ENCODE results near the gene RFX4.
"Not testable (repeated sequence)": the region's sequence is repeated elsewhere in the genome, so short reads cannot be mapped to it uniquely, and the experiment has no call there.

RFX4 gene

DNA sequence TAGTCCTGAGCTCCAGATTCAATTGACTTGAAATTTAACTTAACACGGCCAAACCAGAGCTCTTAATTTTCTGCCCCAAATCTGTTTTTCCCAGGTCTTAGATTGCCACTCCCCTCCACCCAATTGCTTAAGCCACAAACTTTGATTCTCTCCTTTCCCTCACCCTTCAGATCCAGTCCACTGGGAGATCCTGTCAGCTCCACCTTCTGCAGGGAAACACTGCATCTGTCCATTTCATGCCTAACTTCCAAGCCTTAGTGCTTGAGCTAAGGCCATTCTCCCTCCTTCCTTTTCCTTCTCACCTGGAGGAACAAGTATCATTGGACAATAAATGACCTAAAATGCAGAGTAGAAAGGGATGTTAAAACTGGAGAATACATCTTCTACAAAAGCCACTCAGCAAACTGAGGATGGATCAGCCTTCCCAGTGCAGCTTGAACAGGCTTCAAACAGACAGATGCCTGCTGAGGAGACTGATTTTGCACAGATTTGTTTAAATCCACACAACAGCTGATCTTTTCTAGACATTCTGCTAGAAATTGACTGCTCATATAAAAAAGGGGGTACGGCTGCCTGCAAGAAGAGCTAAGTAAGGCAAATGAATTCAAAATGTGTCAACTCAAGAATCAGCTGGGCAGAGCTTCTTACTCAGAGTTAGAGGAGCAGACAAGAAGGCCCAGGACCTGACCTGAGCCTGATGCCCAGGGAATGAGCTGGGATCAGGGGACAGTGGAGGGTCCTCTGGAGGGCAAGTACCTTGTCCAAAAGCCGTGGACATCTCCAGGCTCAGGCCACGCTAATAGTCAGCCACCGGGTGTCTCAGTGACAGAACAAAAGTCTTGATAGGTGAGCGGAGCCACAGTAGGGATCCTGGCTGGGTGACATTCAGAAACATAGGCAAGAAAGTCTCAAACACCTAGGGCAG is 110.4 kb downstream of the RFX4 start:
- no peak for DNase-seq

GRCh38 chr12:106696071-106696470 is 113.3 kb downstream of the RFX4 start:
- no peak for DNase-seq

DNA sequence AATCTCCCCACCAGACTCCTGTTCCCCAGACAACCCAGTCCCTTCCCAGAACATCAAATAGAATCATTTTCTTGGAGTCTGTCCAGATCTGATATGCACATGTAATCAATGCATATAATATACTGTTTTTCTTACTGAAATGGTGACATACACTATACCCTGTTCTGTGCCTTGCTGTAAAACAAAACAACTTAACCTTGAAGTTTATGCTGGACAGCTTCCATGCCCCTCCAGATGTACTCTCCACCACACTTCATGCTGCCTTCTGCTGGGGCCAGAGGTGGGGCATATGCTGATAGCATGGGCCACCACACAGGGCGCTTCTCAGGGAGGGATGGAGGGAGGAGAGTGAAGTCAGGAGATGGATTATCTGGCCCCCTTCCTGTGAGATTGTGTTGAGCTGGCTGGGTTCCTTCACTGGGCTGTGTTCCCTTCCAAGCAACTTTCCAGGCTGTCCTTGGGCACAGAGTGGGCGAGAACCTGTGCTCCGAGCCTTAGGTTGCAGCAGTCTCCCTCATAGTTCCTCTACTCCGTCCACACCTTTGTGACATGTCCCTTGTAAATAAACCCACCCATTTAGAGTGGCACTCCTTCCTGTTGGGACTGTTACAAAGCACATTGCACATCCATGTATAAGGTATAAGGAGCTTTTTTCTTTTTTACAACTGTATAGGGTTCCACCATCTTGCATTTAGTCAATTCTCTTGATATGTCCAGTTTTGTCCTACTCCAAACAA is 114.0 kb downstream of the RFX4 start:
- no peak for DNase-seq

DNA sequence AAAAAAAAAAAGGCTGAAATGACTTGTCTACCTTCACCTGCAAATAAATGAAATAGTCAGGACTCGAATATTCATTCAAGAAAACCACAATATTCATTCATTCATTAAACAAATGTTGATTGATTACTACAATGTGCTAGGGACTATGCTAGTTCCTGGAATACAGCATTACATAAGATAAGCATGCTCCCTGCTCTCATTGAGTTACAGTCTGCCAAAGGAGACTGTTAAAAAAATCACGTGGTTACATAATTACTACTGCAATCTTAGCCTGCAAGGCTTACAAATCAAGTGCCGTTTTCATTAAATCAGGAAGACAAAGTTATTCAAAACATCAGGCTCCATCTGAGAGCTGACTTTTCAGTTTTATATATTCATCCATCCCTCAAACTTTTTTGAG is 121.3 kb downstream of the RFX4 start:
- DNase-seq: no peak

DNA sequence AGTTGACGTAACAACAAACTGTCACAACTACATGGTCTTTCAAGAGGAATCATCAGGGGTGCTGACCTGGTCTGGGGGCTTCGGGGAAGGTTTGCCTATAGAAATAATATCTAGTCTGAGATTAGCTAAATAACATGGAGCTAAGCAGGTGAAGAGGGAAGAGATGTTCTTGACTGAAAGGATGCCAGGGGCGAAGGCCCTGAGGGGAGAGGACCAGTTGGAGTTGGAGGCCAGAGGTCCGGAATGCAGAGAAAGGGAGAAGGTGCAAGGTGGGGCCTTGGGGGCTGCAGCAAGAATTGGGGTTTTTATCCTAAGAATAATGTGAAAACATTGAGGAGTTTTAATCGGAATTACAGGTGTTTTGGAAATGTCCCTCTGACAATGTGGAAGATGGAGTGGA is 123.2 kb downstream of the RFX4 start:
- DNase-seq: no peak

GRCh38 chr12:106709068-106709511 is 126.3 kb downstream of the RFX4 start:
- DNase-seq: no peak

GRCh38 chr12:106710143-106710893 is 127.5 kb downstream of the RFX4 start:
- no peak for DNase-seq

DNA sequence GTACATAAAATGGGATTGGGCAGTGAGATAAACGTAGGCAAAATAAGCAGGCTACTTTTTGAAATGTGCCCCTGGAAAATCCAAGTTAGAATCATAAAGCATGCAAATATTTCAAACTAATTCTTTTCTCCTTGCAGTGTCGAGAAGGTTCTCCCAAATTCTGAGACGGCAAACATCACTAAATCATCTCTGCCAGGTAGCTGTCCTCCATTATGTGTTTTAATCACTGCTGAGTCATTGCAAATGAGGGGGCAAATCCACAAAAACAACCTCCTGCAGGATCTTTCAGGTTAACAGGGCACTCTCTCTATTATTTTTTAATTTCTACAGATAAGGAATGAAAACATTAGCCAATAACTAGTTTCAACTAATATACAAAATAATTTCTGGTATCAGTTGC is 128.5 kb downstream of the RFX4 start:
- DNase-seq: no peak

GRCh38 chr12:106712768-106713167 is 130.0 kb downstream of the RFX4 start:
- DNase-seq: no peak

- no peak for DNase-seq
Observed at GRCh38 chr12:106714926-106715325, 132.1 kb downstream of the RFX4 start.

- DNase-seq: no peak
Observed at GRCh38 chr12:106715582-106715981, 132.8 kb downstream of the RFX4 start.

GRCh38 chr12:106717673-106718072 is 134.9 kb downstream of the RFX4 start:
- no peak for DNase-seq

GRCh38 chr12:106719879-106720278 is 137.1 kb downstream of the RFX4 start:
- no peak for DNase-seq

DNA sequence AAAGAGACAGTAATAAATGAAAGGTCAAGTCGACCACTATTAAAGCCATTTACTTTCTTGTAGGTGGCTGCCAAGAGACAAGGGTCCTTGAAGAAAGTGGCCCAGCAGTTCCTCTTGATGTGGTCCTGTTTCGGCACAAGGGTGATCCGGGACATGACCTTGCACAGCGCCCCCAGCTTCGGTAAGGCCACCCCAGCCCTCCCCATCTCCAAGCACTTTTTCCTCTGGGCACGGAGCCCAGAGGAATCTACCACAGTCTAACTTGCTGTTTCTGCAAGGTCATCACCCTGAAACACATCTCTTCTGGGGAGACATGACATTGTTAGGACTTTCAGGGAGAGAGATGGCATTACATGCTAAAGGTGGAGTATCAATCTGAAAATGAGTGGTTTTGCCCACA is 137.9 kb downstream of the RFX4 start:
- DNase-seq: no peak

DNA sequence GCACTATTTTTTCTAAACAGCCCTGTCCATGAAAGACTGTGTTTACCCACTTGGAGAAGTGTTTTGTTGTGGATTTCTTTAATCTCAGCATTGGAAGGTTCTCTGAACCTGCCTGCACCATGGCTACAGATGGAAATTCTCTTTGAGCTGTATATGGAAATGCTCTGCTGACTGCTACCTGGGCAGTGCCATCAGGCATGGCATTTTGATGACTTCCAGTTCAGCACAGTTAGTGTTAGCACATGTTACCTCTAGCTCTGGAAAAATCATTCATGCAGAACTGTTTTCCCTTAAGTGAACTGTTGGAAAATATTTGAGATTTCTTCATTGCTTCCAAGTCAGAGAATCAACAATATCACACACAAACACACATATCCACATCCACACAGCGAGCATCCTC is 139.1 kb downstream of the RFX4 start:
- no peak for DNase-seq

GRCh38 chr12:106722837-106723236 is 140.0 kb downstream of the RFX4 start:
- DNase-seq: no peak

DNA sequence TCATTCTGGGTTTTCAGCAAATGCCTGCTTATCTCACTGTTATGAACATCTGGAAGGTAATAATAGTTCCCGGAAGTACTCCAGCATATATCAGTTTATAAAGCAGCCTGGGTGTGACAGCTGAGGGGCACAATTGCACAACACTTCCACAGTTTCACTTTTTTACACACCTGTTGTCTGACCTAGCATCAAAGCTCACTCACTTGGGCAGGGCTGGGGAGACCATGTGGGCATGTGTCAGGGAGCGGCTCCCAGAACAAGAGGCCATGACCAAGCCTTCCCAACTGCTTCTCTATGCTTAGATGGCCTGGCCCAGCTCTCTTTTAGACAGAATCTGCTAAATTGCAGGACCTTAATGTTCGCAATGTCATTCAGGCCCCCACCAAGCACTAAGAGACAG is 140.6 kb downstream of the RFX4 start:
- no peak for DNase-seq

GRCh38 chr12:106724116-106724515 is 141.3 kb downstream of the RFX4 start:
- DNase-seq: no peak

- DNase-seq: no peak
Observed at GRCh38 chr12:106724934-106725333, 142.1 kb downstream of the RFX4 start.

GRCh38 chr12:106726603-106727202 is 143.9 kb downstream of the RFX4 start:
- DNase-seq: not testable (repeated sequence)

- DNase-seq: no peak
Observed at GRCh38 chr12:106729611-106730010, 146.8 kb downstream of the RFX4 start.

- DNase-seq: no peak
Observed at GRCh38 chr12:106732890-106733289, 150.1 kb downstream of the RFX4 start.

DNA sequence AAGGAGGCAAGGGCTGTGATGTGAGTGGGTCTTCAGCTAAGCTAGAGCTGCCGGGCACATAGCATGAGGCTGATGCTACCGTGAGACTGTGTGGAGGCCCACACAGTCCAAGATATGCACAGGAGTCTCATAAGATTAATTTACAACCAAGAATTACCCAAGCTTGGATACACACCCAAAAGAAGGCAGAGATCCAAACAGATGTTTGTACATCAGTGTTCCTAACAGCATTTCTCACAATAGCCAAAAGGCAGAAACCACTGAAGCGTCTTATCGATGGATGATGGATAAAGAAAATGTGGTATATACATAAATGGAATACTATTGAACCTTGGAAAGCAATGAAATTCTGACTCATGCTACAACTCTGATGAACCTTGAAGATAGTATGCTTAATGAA is 150.9 kb downstream of the RFX4 start:
- no peak for DNase-seq
